NCI-H524 (cell line): Measurements from ENCODE around the gene CTAG1B.
"Not testable (repeated sequence)": the region's sequence is repeated elsewhere in the genome, so short reads cannot be mapped to it uniquely, and the experiment has no call there.

Experiments
- DNase-seq, 2 experiments: peaks; one replicate each; lab custom pipeline; 2025; lab: John Stamatoyannopoulos, UW

Gene CTAG1B

DNA sequence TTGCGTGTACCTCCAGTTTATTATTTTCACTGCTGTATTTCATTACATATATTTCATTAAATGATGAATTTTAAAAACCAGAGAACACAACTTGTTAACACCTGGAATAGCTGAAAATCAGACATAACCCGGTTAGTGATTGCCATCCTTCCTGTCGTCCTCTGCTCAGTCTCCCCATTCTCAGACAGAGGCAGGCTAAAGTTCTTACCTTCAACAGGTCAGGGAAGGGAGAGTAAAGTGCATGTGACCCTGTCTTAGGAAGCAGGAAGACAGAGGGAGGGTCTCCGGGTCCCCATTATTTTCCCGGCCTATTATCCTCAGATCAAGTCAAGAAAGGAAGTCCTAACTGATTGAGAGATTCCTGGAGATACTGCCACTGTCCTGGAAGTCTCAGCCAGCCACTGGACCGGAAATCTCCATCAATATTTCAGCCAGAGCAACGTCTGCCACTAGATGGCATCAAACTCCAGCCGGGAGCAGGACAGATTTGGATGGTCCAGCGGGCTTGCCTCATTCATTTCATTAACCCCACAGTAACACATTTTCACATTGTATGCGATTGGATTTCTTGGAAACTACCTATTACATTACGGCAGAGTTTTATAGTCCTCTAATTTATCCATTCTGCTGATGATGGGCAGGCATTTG is 1.8 kb upstream of the CTAG1B start:
- not testable (repeated sequence) for DNase-seq

DNA sequence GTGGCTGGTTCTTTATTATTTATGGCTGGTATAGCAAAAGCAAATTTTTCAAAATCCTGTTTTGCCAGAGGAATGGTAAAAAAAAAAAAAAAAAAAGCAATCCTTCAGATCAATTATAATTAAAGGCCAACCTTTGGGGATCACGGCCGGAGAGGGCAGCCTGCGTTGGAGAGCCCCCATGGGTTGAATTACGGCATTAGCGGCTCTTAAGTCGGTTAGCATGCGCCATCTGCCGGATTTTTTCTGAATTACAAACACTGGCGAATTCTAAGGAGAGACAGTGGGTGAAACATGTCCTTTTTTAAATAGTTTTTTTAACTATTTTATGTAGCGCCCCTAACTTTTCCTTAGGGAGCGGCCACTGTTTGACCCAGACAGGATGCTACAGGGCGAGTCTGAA is 5.5 kb downstream of the CTAG1B start:
- DNase-seq: not testable (repeated sequence)

DNA sequence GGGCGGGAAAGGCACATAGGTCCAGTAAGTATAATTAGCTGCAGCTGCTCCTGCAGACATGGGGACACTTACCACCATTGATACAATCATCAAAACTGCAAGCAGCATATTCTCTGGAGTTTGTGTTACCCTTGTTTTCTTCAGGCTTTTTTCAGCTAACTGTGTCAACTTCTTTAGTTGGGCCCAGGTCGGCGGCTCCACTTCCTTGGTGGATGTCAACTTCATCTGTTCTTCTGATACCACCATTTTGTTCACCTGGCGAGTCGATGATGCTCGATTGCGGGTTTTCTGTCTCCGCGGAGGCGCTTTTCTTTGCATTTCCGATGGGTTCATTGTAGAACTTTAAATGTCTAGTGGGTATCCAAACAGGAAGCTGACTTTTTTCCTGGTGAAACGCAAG is 7.9 kb downstream of the CTAG1B start:
- DNase-seq: not testable (repeated sequence)

DNA sequence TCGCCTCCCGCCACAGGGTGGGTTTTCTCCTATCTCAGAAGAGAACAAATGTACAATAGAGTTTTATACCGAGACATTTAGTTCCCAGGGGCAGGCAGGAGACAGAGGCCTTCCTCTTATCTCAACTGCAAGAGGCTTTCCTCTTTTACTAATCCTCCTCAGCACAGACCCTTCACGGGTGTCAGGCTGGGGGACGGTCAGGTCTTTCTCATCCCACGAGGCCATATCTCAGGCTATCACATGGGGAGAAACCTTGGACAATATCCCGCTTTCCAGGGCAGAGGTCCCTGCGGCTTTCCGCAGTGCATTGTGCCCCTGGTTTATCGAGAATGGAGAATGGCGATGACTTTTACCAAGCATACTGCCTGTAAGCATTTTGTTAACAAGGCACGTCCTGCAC is 10.3 kb downstream of the CTAG1B start:
- not testable (repeated sequence) for DNase-seq

DNA sequence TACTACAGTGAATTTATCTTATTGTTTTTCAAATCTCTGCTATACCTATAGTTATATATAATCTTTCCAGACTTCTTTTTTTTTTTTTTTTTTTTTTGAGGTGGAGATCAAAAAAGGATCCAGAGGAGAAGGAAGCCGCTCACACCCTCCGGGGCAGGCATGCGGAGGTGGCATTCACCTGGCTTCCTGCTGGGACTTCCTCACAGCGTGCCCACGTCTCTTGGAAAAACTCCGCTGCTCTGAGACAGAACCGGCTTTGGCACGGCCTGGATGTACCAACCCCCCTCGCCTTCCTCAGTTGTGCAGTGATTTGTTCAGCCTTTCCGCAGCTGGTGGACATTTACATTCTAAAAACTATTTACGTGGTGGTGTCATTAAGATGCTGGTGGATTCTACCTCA is 11.1 kb downstream of the CTAG1B start:
- DNase-seq: not testable (repeated sequence)

DNA sequence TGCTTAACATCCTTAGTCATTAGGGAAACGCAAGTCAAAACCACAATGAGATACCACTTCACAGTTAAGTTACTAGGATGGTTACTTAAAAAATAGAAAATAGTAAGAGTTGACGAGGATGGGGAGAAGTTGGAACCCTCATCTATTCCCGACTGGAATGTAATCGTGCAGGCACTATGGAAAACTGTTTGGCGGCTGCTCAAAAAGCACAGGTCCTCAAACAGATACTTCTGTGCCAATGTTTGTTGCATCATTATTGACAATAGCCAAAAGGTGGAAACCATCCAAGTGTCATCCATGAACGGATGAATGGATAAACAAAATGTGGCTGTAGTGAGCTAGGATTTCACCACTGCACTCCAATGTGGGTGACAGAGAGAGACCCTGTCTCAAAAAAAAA is 11.7 kb downstream of the CTAG1B start:
- DNase-seq: no peak

DNA sequence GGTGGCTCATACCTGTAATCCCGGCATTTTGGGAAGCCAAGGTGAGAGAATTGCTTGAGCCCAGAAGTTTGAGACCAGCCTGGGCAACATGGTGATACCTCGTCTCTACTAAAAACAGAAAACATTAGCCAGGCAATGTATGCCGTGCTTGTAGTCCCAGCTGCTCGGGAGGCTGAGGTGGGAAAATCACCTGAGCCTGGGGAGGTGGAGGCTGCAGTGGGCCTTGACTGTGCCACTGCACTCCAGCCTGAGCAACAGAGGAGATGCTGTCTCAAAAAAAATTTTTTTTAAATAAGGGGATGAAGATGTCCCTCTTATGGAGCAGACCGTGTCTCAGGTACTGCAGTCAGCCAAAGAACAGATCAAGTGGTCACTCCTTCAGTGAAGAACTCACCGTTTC is 13.5 kb downstream of the CTAG1B start:
- no peak for DNase-seq

DNA sequence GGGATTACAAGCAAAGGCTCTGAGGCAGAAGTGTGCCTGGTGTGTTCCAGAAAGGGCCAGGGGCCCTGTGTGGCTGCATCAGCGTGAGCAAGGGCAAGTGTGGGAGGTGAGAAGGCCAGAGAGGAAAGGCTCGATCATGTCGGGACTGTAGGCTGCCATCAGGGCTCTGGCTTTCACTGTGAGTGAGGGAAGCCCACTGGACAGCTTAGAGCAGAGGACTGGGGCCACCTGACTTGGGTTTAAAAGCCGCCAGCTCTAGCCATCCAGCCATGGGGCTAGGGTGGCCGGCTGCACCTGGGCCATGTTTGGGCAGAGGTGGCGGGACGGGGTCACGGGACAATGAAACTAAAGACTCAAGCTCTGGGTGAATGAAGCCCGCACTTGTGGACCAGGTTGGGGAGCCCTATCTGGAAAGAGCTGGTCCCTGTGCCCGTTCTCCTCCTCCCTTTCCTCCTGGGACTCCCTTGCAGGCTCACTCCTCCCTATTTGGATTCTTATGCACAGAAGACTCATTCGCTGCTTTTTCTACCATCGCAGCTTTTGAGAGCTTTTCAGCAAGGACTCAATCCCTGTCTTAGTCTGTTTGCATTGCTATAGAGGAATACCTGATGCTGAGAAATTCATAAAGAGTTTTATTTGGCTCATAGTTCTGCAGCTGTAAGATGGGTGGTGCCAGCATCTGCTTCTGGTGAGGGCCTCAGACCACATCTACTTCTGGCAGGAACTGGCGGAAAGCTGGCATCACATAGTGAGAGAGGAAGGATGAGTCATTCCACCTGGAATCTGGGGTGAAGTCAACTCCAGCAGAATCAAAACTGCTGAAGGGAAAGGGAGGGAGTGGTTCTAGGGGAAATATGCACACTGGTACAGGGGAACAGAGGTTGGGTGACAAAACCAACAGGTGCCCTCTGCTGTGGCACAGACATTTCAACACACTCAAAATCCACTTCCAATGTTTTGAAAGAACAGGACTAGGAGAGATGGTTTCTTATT is 15.3 kb downstream of the CTAG1B start:
- no peak for DNase-seq

DNA sequence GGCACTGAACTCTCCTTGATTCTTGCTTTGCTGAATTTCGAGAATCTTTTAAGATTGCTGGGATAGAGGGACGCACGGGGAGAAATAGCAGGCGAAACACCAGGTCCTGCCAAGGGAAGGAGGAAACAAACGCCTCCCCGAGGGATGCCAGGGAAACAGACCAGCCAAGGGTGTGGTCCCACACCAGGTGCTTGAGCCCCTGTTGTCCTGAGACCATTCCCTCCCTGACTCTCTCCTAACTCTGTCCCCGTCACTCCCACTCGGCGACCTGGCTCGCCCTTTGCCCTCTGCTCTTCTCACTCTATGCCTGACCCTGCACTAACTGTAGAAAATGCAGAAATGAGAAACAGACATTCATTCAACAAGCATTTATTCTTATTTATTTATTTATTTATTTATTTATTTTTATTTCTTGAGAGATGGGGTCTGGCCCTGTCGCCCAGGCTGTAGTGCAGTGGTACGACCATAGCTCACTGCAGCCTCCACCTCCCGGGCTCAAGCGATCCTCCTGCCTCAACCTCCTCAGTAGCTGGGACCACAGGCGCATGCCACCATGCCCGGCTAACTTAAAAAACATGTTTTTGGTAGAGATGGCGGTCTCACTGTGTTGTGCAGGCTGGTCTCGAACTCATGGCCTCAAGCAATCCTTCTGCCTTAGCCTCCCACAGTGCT is 16.2 kb downstream of the CTAG1B start:
- DNase-seq: no peak

DNA sequence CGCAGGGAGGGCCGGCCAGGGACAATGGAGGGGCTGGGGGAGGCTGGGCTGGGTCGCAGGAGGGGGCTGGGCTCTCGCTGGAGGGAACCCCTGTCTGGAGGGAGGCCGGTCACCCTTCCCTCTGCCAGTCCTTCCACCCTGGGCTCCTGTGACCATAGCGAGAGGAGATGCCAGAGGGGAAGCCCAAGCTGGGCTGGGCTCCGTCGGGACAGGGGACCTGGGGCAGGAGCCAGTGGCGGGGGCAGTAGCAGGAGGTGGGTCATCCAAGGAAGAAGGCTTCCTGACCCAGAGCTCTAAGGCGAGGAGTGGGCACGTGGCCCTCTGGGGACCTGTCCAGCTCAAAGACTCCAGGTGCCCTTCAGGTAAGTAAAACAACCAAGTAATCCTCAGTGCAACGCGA is 16.9 kb downstream of the CTAG1B start:
- DNase-seq: no peak

DNA sequence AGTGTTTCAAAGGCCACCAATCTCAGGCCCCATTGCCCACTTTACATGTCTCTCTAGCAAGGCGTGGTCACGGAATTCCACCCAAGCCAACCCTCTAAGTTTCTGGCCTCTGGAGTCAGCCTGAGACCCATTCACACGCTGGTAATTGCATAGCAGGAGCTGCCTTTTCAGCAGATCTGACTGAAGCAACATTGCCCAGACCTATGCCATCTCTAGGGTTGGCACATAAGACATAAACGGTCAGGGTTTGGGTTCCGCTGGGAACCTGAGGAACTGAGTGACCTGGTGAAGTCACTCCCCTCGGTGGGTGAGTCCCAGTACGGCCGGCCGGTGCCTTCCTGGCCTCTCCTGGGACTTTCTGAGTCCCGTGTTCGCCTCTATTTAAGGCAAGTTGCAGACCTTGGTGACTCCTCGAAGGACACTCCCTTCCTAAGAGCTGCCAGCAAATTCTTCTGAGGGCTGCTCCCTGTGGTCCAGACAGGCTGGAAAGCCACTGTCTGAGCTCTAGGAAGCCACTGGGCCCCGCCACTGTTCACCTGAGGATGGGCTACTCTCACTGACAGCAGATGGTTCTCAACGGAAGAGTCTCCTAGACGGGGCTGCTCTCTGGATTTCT is 18.2 kb downstream of the CTAG1B start:
- DNase-seq: no peak

DNA sequence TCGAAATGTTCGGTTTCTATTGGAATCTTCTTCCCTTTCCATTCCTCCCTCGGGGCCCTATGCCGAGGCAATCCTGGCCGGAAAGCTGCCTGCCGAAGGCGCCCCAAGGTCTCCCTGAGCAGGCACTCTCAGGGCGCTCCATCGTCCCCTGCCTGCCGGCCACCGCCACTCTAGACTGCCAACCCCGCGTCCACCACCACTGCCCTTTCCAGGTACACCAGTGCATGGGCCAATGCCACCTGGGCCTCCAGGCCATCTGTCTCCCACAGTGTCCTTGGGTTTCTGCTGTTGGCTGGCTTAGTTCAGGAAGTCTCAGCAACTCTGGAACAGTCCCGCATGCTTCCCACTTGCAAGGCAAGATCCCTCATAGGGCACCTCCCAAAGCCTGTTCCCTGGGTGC is 19.6 kb downstream of the CTAG1B start:
- DNase-seq: no peak

DNA sequence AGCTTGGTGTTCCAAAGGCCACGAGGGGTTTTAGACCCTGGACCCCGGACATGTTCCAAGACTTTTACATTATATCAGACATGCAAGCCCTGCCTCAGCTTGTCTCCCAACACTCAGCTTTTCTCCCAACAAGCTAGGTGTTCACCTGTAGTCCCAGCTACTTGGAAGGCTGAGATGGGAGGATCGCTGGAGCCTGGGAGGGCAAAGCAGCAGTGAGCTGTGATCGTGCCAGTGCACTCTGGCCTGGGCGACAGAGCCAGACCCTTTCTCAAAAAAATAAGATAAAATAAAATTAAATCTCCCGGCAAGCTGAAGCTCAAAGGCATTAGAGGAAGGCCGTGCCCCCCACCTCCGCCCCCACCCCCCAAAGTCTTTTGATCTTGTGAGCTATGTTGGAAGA is 20.4 kb downstream of the CTAG1B start:
- DNase-seq: no peak

DNA sequence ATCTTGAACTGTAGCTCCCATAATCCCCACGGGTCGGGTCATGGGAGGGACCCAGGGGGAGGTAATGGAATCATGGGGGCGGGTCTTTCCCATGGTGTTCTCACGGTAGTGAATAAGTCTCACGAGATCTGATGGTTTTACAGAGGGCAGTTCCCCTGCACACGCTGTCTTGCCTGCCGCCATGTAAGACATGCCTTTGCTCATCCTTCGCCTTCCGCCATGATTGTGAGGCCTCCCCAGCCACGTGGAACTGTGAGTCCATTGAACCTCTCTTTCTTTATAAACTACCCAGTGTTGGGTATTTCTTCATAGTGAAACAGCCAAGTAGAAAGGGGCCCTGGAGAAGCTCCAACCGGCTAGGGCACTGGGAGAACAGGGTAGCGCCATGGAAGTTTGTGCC is 21.9 kb downstream of the CTAG1B start:
- DNase-seq: no peak

DNA sequence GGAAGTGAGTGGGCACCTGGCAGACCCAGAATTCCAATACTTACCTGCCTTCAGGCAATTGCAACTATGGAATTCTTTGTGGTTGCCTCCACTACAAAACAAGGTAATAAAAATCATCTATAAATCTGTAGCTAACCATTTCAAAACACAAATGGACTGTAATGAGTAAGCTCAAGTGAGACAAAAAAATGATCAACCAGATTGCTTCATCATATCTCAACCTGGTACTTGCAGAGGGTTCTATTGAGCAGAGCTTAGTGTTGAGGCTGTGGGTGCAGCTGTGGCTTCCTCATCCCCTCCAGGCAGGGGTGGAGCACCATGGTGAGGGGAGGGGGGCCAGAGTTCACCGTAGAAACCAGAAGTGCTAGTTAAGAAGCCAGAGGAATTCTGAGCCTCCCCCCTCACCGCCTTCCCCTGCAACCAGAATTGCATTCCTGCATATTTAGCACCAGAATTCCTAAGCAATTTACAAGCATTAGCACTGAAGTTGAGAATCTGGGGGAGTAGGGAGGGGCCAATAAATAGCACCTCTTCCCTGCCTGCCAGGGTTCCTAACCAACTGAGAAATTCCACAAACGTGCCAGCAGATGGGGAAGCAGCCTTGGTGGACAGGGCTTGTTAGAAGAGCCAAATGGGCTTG is 22.7 kb downstream of the CTAG1B start:
- DNase-seq: peak in 1 of 2 experiments; percentile 54

DNA sequence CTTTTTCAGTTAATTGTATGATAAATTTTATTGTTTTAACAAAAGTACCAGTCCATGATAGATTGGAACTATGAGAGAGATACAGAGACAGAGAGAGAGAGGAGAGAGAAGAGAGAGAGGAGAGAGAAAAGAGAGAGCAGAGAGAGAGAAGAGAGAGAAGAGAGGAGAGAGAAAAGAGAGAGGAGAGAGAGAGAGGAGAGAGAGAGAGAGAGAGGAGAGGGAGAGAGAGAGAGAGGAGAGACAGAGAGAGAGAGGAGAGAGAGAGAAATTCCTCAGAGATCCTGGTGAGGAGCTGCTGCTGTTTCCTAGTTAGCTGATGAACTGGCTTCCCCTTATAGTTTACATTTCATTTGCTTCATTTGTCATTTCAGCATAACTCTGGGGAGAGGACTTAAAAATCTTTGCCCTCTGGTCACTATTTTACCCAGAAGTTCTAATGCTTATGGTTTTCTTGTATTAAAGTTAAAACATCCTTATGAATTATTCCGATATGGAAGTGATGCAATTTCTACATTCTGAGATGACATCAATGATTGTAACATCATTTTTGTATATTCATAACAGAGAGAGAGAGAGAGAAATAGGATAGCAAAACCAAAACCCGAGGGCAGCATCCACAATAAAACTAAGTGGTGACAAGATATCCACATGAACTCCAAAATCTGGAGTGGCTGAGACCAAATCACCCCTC is 23.4 kb downstream of the CTAG1B start:
- no peak for DNase-seq

DNA sequence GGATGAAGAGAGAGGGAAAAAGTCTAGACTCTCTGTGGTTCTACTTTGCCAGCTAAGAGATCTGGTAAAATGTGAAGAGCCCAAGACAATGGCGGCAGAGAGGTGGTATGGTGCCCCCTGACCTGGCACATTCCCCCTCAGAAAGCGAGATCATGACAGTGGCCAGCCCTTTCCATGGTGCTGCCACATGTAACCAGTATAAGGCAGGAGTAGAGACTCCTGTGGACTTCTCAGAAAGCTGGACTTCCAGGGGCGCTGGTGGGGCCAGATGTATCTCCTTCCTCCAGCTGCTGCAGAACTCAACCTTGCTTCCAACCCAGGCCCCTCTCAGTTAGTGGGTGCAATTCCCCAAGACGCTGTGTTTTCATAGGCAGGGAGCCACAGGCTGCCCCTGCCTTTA is 24.6 kb downstream of the CTAG1B start:
- no peak for DNase-seq

DNA sequence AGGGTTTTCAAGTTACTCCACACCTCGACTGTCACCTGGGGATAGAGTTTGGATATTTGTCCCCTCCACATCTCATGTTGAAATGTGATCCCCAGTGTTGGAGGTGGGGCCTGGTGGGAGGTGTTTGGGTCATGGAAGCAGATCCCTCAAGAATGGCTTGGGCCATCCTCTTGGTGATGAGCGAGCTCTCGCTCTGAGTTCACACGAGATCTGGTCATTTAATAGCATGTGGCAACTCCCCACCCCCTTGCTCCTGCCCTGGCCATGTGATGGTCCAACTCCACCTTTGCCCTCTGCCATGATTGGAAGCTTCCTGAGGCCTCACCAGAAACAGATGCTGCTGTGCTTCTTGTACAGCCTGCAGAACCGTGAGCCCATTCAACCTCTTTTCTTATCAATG is 25.9 kb downstream of the CTAG1B start:
- DNase-seq: no peak

DNA sequence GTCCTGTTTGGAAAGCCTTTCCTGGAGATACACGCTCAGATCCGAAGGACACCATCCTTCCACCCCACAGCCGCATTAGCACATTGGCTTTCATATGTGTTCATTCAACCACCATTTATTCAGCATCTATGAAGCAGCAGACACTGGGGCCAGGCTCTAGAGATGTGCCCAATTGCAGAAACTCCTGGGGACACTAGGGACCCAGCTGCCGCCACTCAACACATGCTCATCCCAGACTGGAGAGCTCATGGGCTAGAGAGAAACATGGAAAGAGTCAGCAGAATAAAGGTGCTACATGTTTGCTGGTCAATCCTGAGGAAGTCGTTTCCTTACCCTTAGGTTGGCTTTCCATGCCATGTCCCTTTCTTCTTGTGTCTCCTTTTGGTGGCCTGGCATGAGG is 26.6 kb downstream of the CTAG1B start:
- no peak for DNase-seq

DNA sequence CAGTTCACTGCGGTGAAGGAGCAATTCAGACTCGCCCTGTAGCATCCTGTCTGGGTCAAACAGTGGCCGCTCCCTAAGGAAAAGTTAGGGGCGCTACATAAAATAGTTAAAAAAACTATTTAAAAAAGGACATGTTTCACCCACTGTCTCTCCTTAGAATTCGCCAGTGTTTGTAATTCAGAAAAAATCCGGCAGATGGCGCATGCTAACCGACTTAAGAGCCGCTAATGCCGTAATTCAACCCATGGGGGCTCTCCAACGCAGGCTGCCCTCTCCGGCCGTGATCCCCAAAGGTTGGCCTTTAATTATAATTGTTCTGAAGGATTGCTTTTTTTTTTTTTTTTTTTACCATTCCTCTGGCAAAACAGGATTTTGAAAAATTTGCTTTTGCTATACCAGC is 28.7 kb downstream of the CTAG1B start:
- not testable (repeated sequence) for DNase-seq

DNA sequence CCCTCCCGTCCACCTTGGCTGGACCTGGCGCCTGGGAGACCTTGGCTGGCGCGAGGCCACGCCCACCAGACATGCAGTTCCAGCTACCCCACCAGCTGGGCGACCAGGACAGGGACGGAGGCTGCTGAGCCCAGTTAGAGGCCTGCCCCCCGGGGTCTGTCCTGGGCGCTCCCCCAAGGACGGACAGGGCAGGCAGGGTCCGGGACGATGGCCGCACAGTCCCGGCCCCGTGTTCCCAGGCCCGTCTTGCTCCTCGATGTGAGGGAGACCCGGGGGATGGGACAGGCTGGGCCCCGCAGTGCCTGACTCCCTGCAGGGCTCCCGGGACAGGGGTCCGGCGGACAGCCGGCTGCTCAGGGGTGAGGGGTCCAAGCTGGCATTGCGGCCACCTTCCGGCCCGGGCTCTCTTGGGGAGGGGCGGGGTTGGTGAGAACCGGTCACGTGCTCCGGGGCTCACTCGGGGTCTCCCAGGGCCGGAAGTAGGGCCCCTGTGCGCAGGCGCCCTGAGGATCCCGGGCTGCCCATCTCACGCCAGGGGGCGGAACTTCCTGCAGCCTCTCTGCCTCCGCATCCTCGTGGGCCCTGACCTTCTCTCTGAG is 34.4 kb downstream of the CTAG1B start, which contains the start of gene CTAG1A:
CTAG1A (plus strand) TSS at position 549 of the 599 bp plus-strand sequence. CDS start 74 bp downstream, outside the sequence.
- not testable (repeated sequence) for DNase-seq
